ENCODE results near the gene LY6G6F. TPM values are rescaled to one million over a fixed set of nuclear protein-coding genes. Genes with fewer than 3 reads are reported as not detected.
A peak's percentile ranks its signal among the peaks of the same experiment; 100 is the strongest.

LY6G6F gene
- total and polyA plus RNA-seq, 2 of the 13 experiments (the other 11 are each of a cell fraction or from before 2014, with no cell fraction given) = not detected

GRCh38 chr6:31736768-31737314, 30.2 kb downstream of the LY6G6F start (continued):
- no peak for TF ChIP-seq ZNF501 (CRISPR knock-in tag; IDR thresholded peaks at IDR 0.05)
- TF ChIP-seq THAP8 (CRISPR knock-in tag; IDR thresholded peaks at IDR 0.05; ENCODE audit: borderline replicate concordance) = no peak
- TF ChIP-seq MLX (CRISPR knock-in tag; IDR thresholded peaks at IDR 0.05) = no peak
- no peak for TF ChIP-seq ZNF639 (CRISPR knock-in tag; conservative IDR thresholded peaks at IDR 0.05)
- TF ChIP-seq KDM1A (CRISPR knock-in tag; IDR thresholded peaks at IDR 0.05) = no peak; the same call in 1 of the 2 replicates
- no peak for TF ChIP-seq ZNF343 (CRISPR knock-in tag; IDR thresholded peaks at IDR 0.05)
- peak; percentile 73 for TF ChIP-seq ZNF879 (CRISPR knock-in tag; IDR thresholded peaks at IDR 0.05)
- no peak for TF ChIP-seq SPEN (CRISPR knock-in tag; IDR thresholded peaks at IDR 0.05; ENCODE audit: low read depth)
- no peak for TF ChIP-seq ZNF772 (CRISPR knock-in tag; IDR thresholded peaks at IDR 0.05)
- TF ChIP-seq RNF2 (conservative IDR thresholded peaks at IDR 0.05; ENCODE audit: low read depth) = no peak
- no peak for TF ChIP-seq SRSF1 (optimal IDR thresholded peaks at IDR 0.05; ENCODE audit: low read depth, low read length)
- TF ChIP-seq ZKSCAN8 (CRISPR knock-in tag; IDR thresholded peaks at IDR 0.05; ENCODE audit: borderline replicate concordance) = no peak
- TF ChIP-seq ZNF549 (CRISPR knock-in tag; IDR thresholded peaks at IDR 0.05) = no peak
- TF ChIP-seq RARG (CRISPR knock-in tag; IDR thresholded peaks at IDR 0.05; ENCODE audit: low read depth) = no peak
- no peak for TF ChIP-seq PRPF4 (IDR thresholded peaks at IDR 0.05; ENCODE audit: low read depth, low read length, poor library complexity, severe bottlenecking)
- TF ChIP-seq ZNF609 (CRISPR knock-in tag; IDR thresholded peaks at IDR 0.05; ENCODE audit: borderline replicate concordance) = no peak
- no peak for TF ChIP-seq NFYB (CRISPR knock-in tag; IDR thresholded peaks at IDR 0.05)
- TF ChIP-seq SMAD9 (CRISPR knock-in tag; IDR thresholded peaks at IDR 0.05) = peak; percentile 36; the same call in 1 of the 2 replicates
- no peak for TF ChIP-seq NFE2L2 (IDR thresholded peaks at IDR 0.05; ENCODE audit: low read length)
- 0 out of 2 replicates have a peak, but pooled peaks have one; percentile 3 for TF ChIP-seq KLF12 (CRISPR knock-in tag; IDR thresholded peaks at IDR 0.05; ENCODE audit: borderline replicate concordance)
- TF ChIP-seq RBM22 (optimal IDR thresholded peaks at IDR 0.05; ENCODE audit: low read length) = peak; percentile 46
- no peak for TF ChIP-seq ZFP36 (IDR thresholded peaks at IDR 0.05; ENCODE audit: borderline replicate concordance, low read depth, low read length, partially characterized antibody)
- no peak; the same call in 1 of the 2 replicates for TF ChIP-seq HMG20A (CRISPR knock-in tag; IDR thresholded peaks at IDR 0.05; ENCODE audit: borderline replicate concordance)
- TF ChIP-seq SMARCC2 (IDR thresholded peaks at IDR 0.05) = no peak
